Measurements from ENCODE around the gene DCLK2. TPM values are rescaled to one million over a fixed set of nuclear protein-coding genes. Genes with fewer than 3 reads are reported as not detected.

DCLK2 gene
- total and polyA plus RNA-seq, 7 experiments from 2014 or later: 0.06 to 0.56 (median 0.11) TPM; not detected in 4

- Histone ChIP-seq H3K27me3 (ENCODE audit: control insufficient read depth in 2 of 2, insufficient read depth in 2 of 2, low read length in 2 of 2) (no peaks in the 10 kb centered on the region), H3K4me3 (ENCODE audit: low read length) (no peak overlapping the region), H3K27ac (ENCODE audit: low read depth, low read length) (no peak overlapping the region), H3K36me3 (ENCODE audit: control insufficient read depth in 2 of 3, insufficient read depth in 3 of 3, low read length in 3 of 3) (no peaks in the 10 kb centered on the region), H3K4me1 (ENCODE audit: control insufficient read depth in 2 of 2, insufficient read depth in 2 of 2, low read length in 2 of 2) (no peaks in the 10 kb centered on the region), H3K9me3 (ENCODE audit: control insufficient read depth in 2 of 3, low read length in 3 of 3) (no peaks in the 10 kb centered on the region)
- ChIA-PET CTCF (no interaction called here), POLR2A (no interaction called here)
- peaks cover 4 to 14% (median 11%) of the 10 kb centered on the region in 5 donors for H3K27me3 Mint-ChIP-seq
- ATAC-seq: no peak
- H3K4me3 Mint-ChIP-seq: no peak overlapping the region
- DNase-seq: no peak
- no peaks in the 10 kb centered on the region for H3K4me1 Mint-ChIP-seq
- no peak overlapping the region for H3K27ac Mint-ChIP-seq
- H3K36me3 Mint-ChIP-seq: no peaks in the 10 kb centered on the region
- intact Hi-C loops (cut with micrococcal nuclease): no loop called here
- H3K9me3 Mint-ChIP-seq: no peaks in the 10 kb centered on the region
These were observed 55.4 kb downstream of the DCLK2 start for GRCh38 chr4:150133605-150134004.

- no peaks in the 10 kb centered on the region for H3K9me3 ChIP-seq (ENCODE audit: control insufficient read depth in 2 of 3, low read length in 3 of 3)
- POLR2A ChIA-PET: no interaction called here
- H3K4me3 Mint-ChIP-seq: no peak overlapping the region
- no peaks in the 10 kb centered on the region for H3K27me3 ChIP-seq (ENCODE audit: control insufficient read depth in 2 of 2, insufficient read depth in 2 of 2, low read length in 2 of 2)
- no peaks in the 10 kb centered on the region for H3K4me1 Mint-ChIP-seq
- intact Hi-C loops (cut with micrococcal nuclease): no loop called here
- H3K36me3 Mint-ChIP-seq: no peaks in the 10 kb centered on the region
- no peak for DNase-seq
- no peaks in the 10 kb centered on the region for H3K36me3 ChIP-seq (ENCODE audit: control insufficient read depth in 2 of 3, insufficient read depth in 3 of 3, low read length in 3 of 3)
- no peak overlapping the region for H3K4me3 ChIP-seq (ENCODE audit: low read length)
- CTCF ChIA-PET: no interaction called here
- peaks cover 4 to 9% (median 5%) of the 10 kb centered on the region in 5 donors for H3K27me3 Mint-ChIP-seq
- H3K27ac Mint-ChIP-seq: no peak overlapping the region
- H3K4me1 ChIP-seq (ENCODE audit: control insufficient read depth in 2 of 2, insufficient read depth in 2 of 2, low read length in 2 of 2): no peaks in the 10 kb centered on the region
- no peak overlapping the region for H3K27ac ChIP-seq (ENCODE audit: low read depth, low read length)
- ATAC-seq: no peak
- no peaks in the 10 kb centered on the region for H3K9me3 Mint-ChIP-seq
These were observed 57.0 kb downstream of the DCLK2 start for GRCh38 chr4:150135134-150135772.

- ChIA-PET CTCF (no interaction called here), POLR2A (no interaction called here)
These were observed 57.8 kb downstream of the DCLK2 start for GRCh38 chr4:150136036-150136435.

GRCh38 chr4:150136481-150136880 lies 58.2 kb downstream of the DCLK2 start:
- Mint-ChIP-seq H3K4me1 (no peaks in the 10 kb centered on the region), H3K27ac (no peak overlapping the region), H3K4me3 (no peak overlapping the region), H3K27me3 (peaks cover 0 to 6% (median 4%) of the 10 kb centered on the region in 5 donors), H3K36me3 (no peaks in the 10 kb centered on the region), H3K9me3 (no peaks in the 10 kb centered on the region)
- ATAC-seq (no peak), DNase-seq (no peak)
- Histone ChIP-seq H3K27ac (ENCODE audit: low read depth, low read length) (no peak overlapping the region), H3K4me3 (ENCODE audit: low read length) (no peak overlapping the region), H3K9me3 (ENCODE audit: control insufficient read depth in 2 of 3, low read length in 3 of 3) (no peaks in the 10 kb centered on the region), H3K36me3 (ENCODE audit: control insufficient read depth in 2 of 3, insufficient read depth in 3 of 3, low read length in 3 of 3) (no peaks in the 10 kb centered on the region), H3K27me3 (ENCODE audit: control insufficient read depth in 2 of 2, insufficient read depth in 2 of 2, low read length in 2 of 2) (no peaks in the 10 kb centered on the region), H3K4me1 (ENCODE audit: control insufficient read depth in 2 of 2, insufficient read depth in 2 of 2, low read length in 2 of 2) (no peaks in the 10 kb centered on the region)
- POLR2A ChIA-PET: no interaction called here
- CTCF ChIA-PET: no interaction called here
- intact Hi-C loops (cut with micrococcal nuclease): no loop called here

More at GRCh38 chr4:150136036-150136435, 57.8 kb downstream of the DCLK2 start:
- no peaks in the 10 kb centered on the region for H3K4me1 ChIP-seq (ENCODE audit: control insufficient read depth in 2 of 2, insufficient read depth in 2 of 2, low read length in 2 of 2)
- intact Hi-C loops (cut with micrococcal nuclease): no loop called here
- H3K27me3 Mint-ChIP-seq: peaks cover 0 to 6% (median 4%) of the 10 kb centered on the region in 5 donors
- H3K27ac ChIP-seq (ENCODE audit: low read depth, low read length): no peak overlapping the region
- ATAC-seq (no peak), DNase-seq (no peak)
- H3K4me3 ChIP-seq (ENCODE audit: low read length): no peak overlapping the region
- H3K36me3 Mint-ChIP-seq: no peaks in the 10 kb centered on the region
- H3K27me3 ChIP-seq (ENCODE audit: control insufficient read depth in 2 of 2, insufficient read depth in 2 of 2, low read length in 2 of 2): no peaks in the 10 kb centered on the region
- H3K36me3 ChIP-seq (ENCODE audit: control insufficient read depth in 2 of 3, insufficient read depth in 3 of 3, low read length in 3 of 3): no peaks in the 10 kb centered on the region
- no peaks in the 10 kb centered on the region for H3K9me3 ChIP-seq (ENCODE audit: control insufficient read depth in 2 of 3, low read length in 3 of 3)
- H3K9me3 Mint-ChIP-seq: no peaks in the 10 kb centered on the region
- no peaks in the 10 kb centered on the region for H3K4me1 Mint-ChIP-seq
- H3K4me3 Mint-ChIP-seq: no peak overlapping the region
- H3K27ac Mint-ChIP-seq: no peak overlapping the region

GRCh38 chr4:150139297-150139865 lies 61.1 kb downstream of the DCLK2 start:
- H3K9me3 ChIP-seq (ENCODE audit: control insufficient read depth in 2 of 3, low read length in 3 of 3): no peaks in the 10 kb centered on the region
- Mint-ChIP-seq H3K4me1 (no peaks in the 10 kb centered on the region), H3K36me3 (no peaks in the 10 kb centered on the region), H3K27ac (no peak overlapping the region), H3K4me3 (no peak overlapping the region), H3K27me3 (peaks cover 0 to 3% (median 0%) of the 10 kb centered on the region in 5 donors), H3K9me3 (peaks cover 0 to 6% (median 0%) of the 10 kb centered on the region in 11 donors)
- ATAC-seq (no peak), DNase-seq (no peak)
- H3K27me3 ChIP-seq (ENCODE audit: control insufficient read depth in 2 of 2, insufficient read depth in 2 of 2, low read length in 2 of 2): no peaks in the 10 kb centered on the region
- ChIA-PET CTCF (no interaction called here), POLR2A (no interaction called here)
- H3K27ac ChIP-seq (ENCODE audit: low read depth, low read length): no peak overlapping the region
- no peaks in the 10 kb centered on the region for H3K4me1 ChIP-seq (ENCODE audit: control insufficient read depth in 2 of 2, insufficient read depth in 2 of 2, low read length in 2 of 2)
- intact Hi-C loops (cut with micrococcal nuclease): no loop called here
- no peak overlapping the region for H3K4me3 ChIP-seq (ENCODE audit: low read length)
- H3K36me3 ChIP-seq (ENCODE audit: control insufficient read depth in 2 of 3, insufficient read depth in 3 of 3, low read length in 3 of 3): no peaks in the 10 kb centered on the region

GRCh38 chr4:150140774-150141400 lies 62.6 kb downstream of the DCLK2 start:
- no peak overlapping the region for H3K4me3 ChIP-seq (ENCODE audit: low read length)
- ATAC-seq (no peak), DNase-seq (no peak)
- no peak overlapping the region for H3K4me3 Mint-ChIP-seq
- H3K27ac Mint-ChIP-seq: no peak overlapping the region
- H3K9me3 Mint-ChIP-seq: peaks cover 0 to 6% (median 0%) of the 10 kb centered on the region in 11 donors
- no peaks in the 10 kb centered on the region for H3K36me3 Mint-ChIP-seq
- H3K4me1 ChIP-seq (ENCODE audit: control insufficient read depth in 2 of 2, insufficient read depth in 2 of 2, low read length in 2 of 2): no peaks in the 10 kb centered on the region
- POLR2A ChIA-PET: no interaction called here
- CTCF ChIA-PET: no interaction called here
- no peaks in the 10 kb centered on the region for H3K27me3 ChIP-seq (ENCODE audit: control insufficient read depth in 2 of 2, insufficient read depth in 2 of 2, low read length in 2 of 2)
- H3K27ac ChIP-seq (ENCODE audit: low read depth, low read length): no peak overlapping the region
- H3K4me1 Mint-ChIP-seq: no peaks in the 10 kb centered on the region
- peaks cover 0 to 10% (median 6%) of the 10 kb centered on the region in 5 donors for H3K27me3 Mint-ChIP-seq
- no peaks in the 10 kb centered on the region for H3K36me3 ChIP-seq (ENCODE audit: control insufficient read depth in 2 of 3, insufficient read depth in 3 of 3, low read length in 3 of 3)
- no peaks in the 10 kb centered on the region for H3K9me3 ChIP-seq (ENCODE audit: control insufficient read depth in 2 of 3, low read length in 3 of 3)
- intact Hi-C loops (cut with micrococcal nuclease): no loop called here

GRCh38 chr4:150141756-150142155 lies 63.5 kb downstream of the DCLK2 start:
- peaks cover 0 to 10% (median 6%) of the 10 kb centered on the region in 5 donors for H3K27me3 Mint-ChIP-seq
- H3K4me1 ChIP-seq (ENCODE audit: control insufficient read depth in 2 of 2, insufficient read depth in 2 of 2, low read length in 2 of 2): no peaks in the 10 kb centered on the region
- peaks cover 0 to 6% (median 0%) of the 10 kb centered on the region in 11 donors for H3K9me3 Mint-ChIP-seq
- H3K4me1 Mint-ChIP-seq: no peaks in the 10 kb centered on the region
- no peaks in the 10 kb centered on the region for H3K36me3 Mint-ChIP-seq
- intact Hi-C loops (cut with micrococcal nuclease): no loop called here
- no peak overlapping the region for H3K4me3 Mint-ChIP-seq
- no peak overlapping the region for H3K4me3 ChIP-seq (ENCODE audit: low read length)
- ChIA-PET CTCF (no interaction called here), POLR2A (no interaction called here)
- no peaks in the 10 kb centered on the region for H3K36me3 ChIP-seq (ENCODE audit: control insufficient read depth in 2 of 3, insufficient read depth in 3 of 3, low read length in 3 of 3)
- no peak for DNase-seq
- no peak overlapping the region for H3K27ac Mint-ChIP-seq
- ATAC-seq: no peak
- H3K9me3 ChIP-seq (ENCODE audit: control insufficient read depth in 2 of 3, low read length in 3 of 3): no peaks in the 10 kb centered on the region
- no peaks in the 10 kb centered on the region for H3K27me3 ChIP-seq (ENCODE audit: control insufficient read depth in 2 of 2, insufficient read depth in 2 of 2, low read length in 2 of 2)
- H3K27ac ChIP-seq (ENCODE audit: low read depth, low read length): no peak overlapping the region
